ENCODE results near the gene SLC7A7. TPM values are rescaled to one million over a fixed set of nuclear protein-coding genes. Genes with fewer than 3 reads are reported as not detected.
"Not testable (repeated sequence)": the region's sequence is repeated elsewhere in the genome, so short reads cannot be mapped to it uniquely, and the experiment has no call there.

SLC7A7 gene
- total RNA-seq, result 157 TPM
- long read RNA-seq, transcript SLC7A7-204 (10 exons, 2,447 nt), result major isoform, 116 of 172 reads
- long read RNA-seq, partial matches to known transcripts, result 34 of 172 reads
- long read RNA-seq, other reads (novel, unspliced or antisense), result 17 of 172 reads

DNA sequence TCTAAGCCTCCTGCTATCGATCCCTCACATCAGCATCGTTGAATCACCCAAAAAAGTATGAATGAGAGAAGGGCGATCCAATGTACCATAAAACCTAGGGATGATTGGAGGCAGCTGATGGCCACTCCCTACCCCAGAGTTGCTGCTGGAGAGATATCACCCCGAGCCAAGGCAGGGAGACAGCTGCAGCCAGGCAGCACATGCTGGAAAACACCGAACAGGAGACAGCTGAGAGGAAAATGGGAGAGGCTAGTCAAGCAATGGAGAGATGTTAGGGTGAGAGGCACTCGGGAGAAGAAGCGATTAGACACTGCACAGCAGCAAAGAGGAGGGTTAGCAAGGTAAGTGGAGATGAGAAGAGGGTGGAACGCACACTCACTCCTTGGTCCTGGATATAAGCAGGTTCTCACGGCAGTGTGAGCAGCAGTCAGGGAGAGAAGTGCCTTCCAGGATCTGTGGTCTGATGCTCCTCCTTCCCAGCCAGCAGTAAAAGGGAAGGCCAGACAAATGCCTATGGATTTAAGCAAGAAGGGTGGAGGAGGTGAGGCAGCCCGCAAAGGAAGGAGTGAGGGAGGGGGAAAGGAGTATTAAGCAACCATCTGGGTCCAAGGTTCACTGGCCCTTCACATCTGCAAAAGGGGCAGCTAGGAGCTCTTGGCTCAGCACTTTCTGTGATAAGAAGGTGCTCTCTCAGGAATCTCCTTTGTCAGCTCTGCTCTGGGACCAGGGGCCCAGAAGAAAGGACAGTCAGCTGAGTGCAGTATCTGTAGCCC is at the start of gene SLC7A7:
TSS of gene SLC7A7 (minus strand) at position 495 of the 773 bp plus-strand sequence. CDS start 2,037 bp downstream, outside the sequence.
- ATAC-seq (peak; percentile 10 to 34), DNase-seq (no peak)
- TF ChIP-seq, protein P1, sequence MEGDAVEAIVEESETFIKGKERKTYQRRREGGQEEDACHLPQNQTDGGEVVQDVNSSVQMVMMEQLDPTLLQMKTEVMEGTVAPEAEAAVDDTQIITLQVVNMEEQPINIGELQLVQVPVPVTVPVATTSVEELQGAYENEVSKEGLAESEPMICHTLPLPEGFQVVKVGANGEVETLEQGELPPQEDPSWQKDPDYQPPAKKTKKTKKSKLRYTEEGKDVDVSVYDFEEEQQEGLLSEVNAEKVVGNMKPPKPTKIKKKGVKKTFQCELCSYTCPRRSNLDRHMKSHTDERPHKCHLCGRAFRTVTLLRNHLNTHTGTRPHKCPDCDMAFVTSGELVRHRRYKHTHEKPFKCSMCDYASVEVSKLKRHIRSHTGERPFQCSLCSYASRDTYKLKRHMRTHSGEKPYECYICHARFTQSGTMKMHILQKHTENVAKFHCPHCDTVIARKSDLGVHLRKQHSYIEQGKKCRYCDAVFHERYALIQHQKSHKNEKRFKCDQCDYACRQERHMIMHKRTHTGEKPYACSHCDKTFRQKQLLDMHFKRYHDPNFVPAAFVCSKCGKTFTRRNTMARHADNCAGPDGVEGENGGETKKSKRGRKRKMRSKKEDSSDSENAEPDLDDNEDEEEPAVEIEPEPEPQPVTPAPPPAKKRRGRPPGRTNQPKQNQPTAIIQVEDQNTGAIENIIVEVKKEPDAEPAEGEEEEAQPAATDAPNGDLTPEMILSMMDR (IDR thresholded peaks at IDR 0.05), result no peak
- H3K36me3 ChIP-seq, result no peaks in the 10 kb centered on the region
- H3K4me3 ChIP-seq, result peak within 1 kb of the TSS; percentile 50
- H3K27me3 ChIP-seq (ENCODE audit: low read depth), result no peaks in the 10 kb centered on the region
- intact Hi-C loops (cut with DNase I), result no loop called here
- peak within 1 kb of the TSS; percentile 66 for H3K27ac ChIP-seq
- peaks cover 43% of the 10 kb centered on the region for H3K4me1 ChIP-seq
- no peaks in the 10 kb centered on the region for H3K9me3 ChIP-seq

DNA sequence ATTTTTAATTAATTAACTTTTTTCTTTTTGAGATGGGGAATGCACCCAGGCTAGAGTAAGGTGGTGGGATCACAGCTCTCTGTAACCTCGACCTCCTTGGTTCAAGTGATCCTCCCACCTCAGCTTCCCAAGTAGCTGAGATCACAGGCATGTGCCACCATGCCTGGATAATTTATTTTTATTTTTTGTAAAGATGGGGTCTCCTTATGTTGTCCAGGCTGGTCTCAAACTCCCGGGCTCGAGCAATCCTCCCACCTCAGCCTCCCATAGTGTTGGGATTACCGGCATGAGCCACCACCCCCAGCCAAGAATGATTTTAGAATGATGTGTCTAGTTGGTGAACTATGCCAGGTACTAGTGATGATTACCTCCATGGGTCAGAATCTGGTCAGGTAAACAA is 49.7 kb upstream of the SLC7A7 start:
- Histone ChIP-seq H3K27ac (no peak overlapping the region), H3K27me3 (ENCODE audit: low read depth) (no peaks in the 10 kb centered on the region), H3K4me3 (no peak overlapping the region), H3K36me3 (no peaks in the 10 kb centered on the region), H3K4me1 (peaks cover 2% of the 10 kb centered on the region), H3K9me3 (no peaks in the 10 kb centered on the region)
- no peak for DNase-seq
- TF ChIP-seq, protein P1 (IDR thresholded peaks at IDR 0.05), result no peak
- intact Hi-C loops (cut with DNase I), result no loop called here
- ATAC-seq, result no peak

DNA sequence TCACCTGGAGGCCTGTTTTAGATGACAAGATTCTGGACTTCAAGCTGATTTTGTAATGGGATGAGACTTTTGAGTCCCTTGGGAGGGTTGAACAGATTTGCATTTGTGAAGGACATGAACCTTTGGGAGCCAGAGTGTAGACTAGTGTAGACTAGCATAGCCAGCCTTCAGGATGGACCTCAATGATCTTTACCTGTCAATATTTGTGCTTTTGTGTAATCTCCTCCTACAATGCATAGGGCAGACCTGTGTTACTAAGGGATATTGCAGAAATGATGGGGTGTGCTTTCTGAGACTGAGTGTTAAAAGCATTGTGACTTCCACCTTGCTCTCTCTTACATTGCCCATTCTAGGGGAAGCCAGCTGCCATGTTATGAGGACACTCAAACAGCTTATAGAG is 46.4 kb upstream of the SLC7A7 start:
- no peak for ATAC-seq
- Histone ChIP-seq H3K9me3 (no peaks in the 10 kb centered on the region), H3K36me3 (no peaks in the 10 kb centered on the region), H3K4me1 (no peaks in the 10 kb centered on the region), H3K4me3 (no peak overlapping the region), H3K27ac (no peak overlapping the region), H3K27me3 (ENCODE audit: low read depth) (no peaks in the 10 kb centered on the region)
- intact Hi-C loops (cut with DNase I), result no loop called here
- TF ChIP-seq, protein P1 (IDR thresholded peaks at IDR 0.05), result no peak
- no peak for DNase-seq

DNA sequence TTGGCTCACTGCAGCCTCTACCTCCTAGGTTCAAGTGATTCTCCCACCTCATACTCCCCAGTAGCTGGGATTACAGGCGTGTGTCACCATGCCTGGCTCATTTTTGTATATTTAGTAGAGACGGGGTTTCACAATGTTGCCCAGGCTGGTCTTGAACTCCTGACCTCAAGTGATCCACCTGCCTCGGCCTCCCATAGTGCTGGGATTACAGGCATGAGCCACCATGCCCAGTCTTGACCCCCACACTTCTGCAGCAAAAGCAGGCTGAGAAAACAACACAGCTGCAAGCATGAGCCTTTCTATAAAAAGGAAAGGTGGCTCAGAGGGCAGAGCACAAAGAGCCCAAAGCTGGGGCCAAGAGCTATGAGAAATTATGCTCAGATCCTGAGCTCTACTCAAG is 45.1 kb upstream of the SLC7A7 start:
- H3K27ac ChIP-seq; H3K4me1 ChIP-seq; H3K9me3 ChIP-seq; H3K27me3 ChIP-seq (ENCODE audit: low read depth); DNase-seq; H3K36me3 ChIP-seq; ATAC-seq; intact Hi-C loops (cut with DNase I); H3K4me3 ChIP-seq: not testable (repeated sequence)

DNA sequence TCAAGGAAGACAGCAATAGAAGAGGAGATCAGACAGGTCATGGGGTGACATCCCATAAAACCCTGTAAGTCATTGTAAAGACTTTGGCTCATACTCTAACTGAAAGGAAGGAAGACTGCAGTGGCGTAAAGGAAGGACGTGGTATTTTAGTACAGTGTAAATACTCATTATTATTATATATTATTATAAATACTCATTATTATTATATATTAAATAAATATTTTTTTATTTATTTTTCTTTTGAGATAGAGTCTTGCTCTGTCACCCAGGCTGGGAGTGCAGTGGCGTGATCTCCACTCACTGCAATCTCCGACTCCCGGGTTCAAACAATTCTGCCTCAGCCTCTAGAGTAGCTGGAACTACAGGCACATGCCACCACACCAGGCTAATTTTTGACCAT is 41.2 kb upstream of the SLC7A7 start:
- TF ChIP-seq, protein P1 (IDR thresholded peaks at IDR 0.05), result no peak
- Histone ChIP-seq H3K27ac (no peak overlapping the region), H3K4me1 (peaks cover 17% of the 10 kb centered on the region), H3K4me3 (no peak overlapping the region), H3K9me3 (no peaks in the 10 kb centered on the region), H3K27me3 (ENCODE audit: low read depth) (no peaks in the 10 kb centered on the region), H3K36me3 (no peaks in the 10 kb centered on the region)
- DNase-seq, result no peak
- no peak for ATAC-seq
- intact Hi-C loops (cut with DNase I), result loop anchor here (5.0 to 10.0 kb wide), 2 partner anchors 202 to 279 kb away; no protein-coding TSS in a partner anchor

All from lower lobe of right lung (tissue), 2 donors.